H1 (cell line): ENCODE data around the gene ADAMTSL2. TPM values are rescaled to one million over a fixed set of nuclear protein-coding genes. Genes with fewer than 3 reads are reported as not detected.
A peak's percentile ranks its signal among the peaks of the same experiment; 100 is the strongest.

Source experiments
- CTCF ChIA-PET: fragments of 300-600 bp; sonication (Branson Sonifier 250); formaldehyde crosslinking; loops from one replicate; lab custom pipeline; 2021; ENCODE audit not compliant: partially characterized antibody; lab: Charles Lee
- POLR2A ChIA-PET: fragments of 300-600 bp; sonication (Branson Sonifier 250); formaldehyde crosslinking; loops from one replicate; lab custom pipeline; 2021; ENCODE audit warnings: inconsistent platforms; ENCODE audit not compliant: partially characterized antibody; lab: Charles Lee
- DNase-seq, 2 experiments: peaks; one replicate each; pipeline versions ENCODE4 v3.0.0 to v3.0.0-alpha.2; 2010 to 2022; ENCODE audit warnings: low spot score in 2 of 2, low read depth in 1 of 2, mixed read lengths in 1 of 2
- FAIRE-seq: peaks from 2 replicates; lab custom pipeline; 2011; peaks lifted over from hg19 to GRCh38; lab: Jason Lieb, UNC
- H2AFZ ChIP-seq: 2 replicates; pipeline ENCODE4 v1.8.1; 2012; ENCODE audit warnings: low read length, inconsistent platforms
- H2AK5ac ChIP-seq: 2 replicates; pipeline ENCODE4 v1.6.1; 2013; ENCODE audit warnings: low read depth, low read length
- H2BK120ac ChIP-seq: replicated peaks from 2 replicates; pipeline ENCODE3; 2013; ENCODE audit warnings: low read depth, low read length, inconsistent platforms
- H2BK12ac ChIP-seq: 2 replicates; pipeline ENCODE4 v1.6.1; 2013; ENCODE audit warnings: low read depth, low read length
- H2BK15ac ChIP-seq: 2 replicates; pipeline ENCODE4 v1.6.1; 2013; ENCODE audit warnings: low read length
- H2BK20ac ChIP-seq: 2 replicates; pipeline ENCODE4 v1.6.1; 2013; ENCODE audit warnings: low read length
- H2BK5ac ChIP-seq: 2 replicates; pipeline ENCODE4 v1.6.1; 2013; ENCODE audit warnings: low read depth, low read length
- H3K14ac ChIP-seq: 2 replicates; pipeline ENCODE4 v1.6.1; 2013; ENCODE audit warnings: inconsistent platforms; ENCODE audit not compliant: insufficient read length
- H3K18ac ChIP-seq: 2 replicates; pipeline ENCODE4 v1.6.1; 2013; ENCODE audit warnings: low read length; ENCODE audit errors: extremely low read depth
- H3K23ac ChIP-seq: 2 replicates; pipeline ENCODE4 v1.6.1; 2013; ENCODE audit warnings: inconsistent platforms; ENCODE audit not compliant: insufficient read length
- H3K23me2 ChIP-seq: 2 replicates; pipeline ENCODE4 v1.6.1; 2013; ENCODE audit warnings: low read depth, low read length
- H3K27ac ChIP-seq: 2 replicates; pipeline ENCODE4 v1.6.1; 2011; ENCODE audit warnings: low read depth, low read length, inconsistent platforms
- H3K27me3 ChIP-seq, 4 experiments: replicated peaks in 1 of 4; 1 replicate in 1 of 4; 2 replicates in 3 of 4; pipeline versions ENCODE4 v1.6.1 to v1.8.1; 2011 to 2013; ENCODE audit warnings: low read length in 3 of 4, mild to moderate bottlenecking in 3 of 4, inconsistent platforms in 2 of 4, mixed read lengths in 2 of 4, moderate library complexity in 1 of 4; ENCODE audit not compliant: control insufficient read depth in 3 of 4, insufficient read depth in 3 of 4; ENCODE audit errors: extremely low read depth in 1 of 4
- H3K36me3 ChIP-seq, 4 experiments: 2 replicates each; pipeline versions ENCODE4 v1.6.1 to v1.8.1; 2011 to 2013; ENCODE audit warnings: mild to moderate bottlenecking in 4 of 4, low read length in 3 of 4, moderate library complexity in 2 of 4, control low read depth in 1 of 4, inconsistent platforms in 1 of 4; ENCODE audit not compliant: insufficient read depth in 4 of 4, control insufficient read depth in 2 of 4
- H3K4ac ChIP-seq: replicated peaks from 2 replicates; pipeline ENCODE3; 2013; ENCODE audit warnings: low read length, low read depth, mixed read lengths, inconsistent platforms; ENCODE audit not compliant: insufficient read length
- H3K4me1 ChIP-seq, 4 experiments: replicated peaks in 1 of 4; 1 replicate in 1 of 4; 2 replicates in 3 of 4; pipeline versions ENCODE4 v1.6.1 to v1.8.1; 2011 to 2013; ENCODE audit warnings: low read length in 3 of 4, inconsistent platforms in 2 of 4, mixed read lengths in 1 of 4; ENCODE audit not compliant: insufficient read depth in 4 of 4, control insufficient read depth in 3 of 4
- H3K4me2 ChIP-seq, 2 experiments: 2 replicates each; pipeline versions ENCODE4 v1.6.1 to v1.8.1; 2011 to 2013; ENCODE audit warnings: low read depth in 2 of 2, low read length in 2 of 2, control low read depth in 1 of 2, inconsistent platforms in 1 of 2, mild to moderate bottlenecking in 1 of 2; ENCODE audit not compliant: insufficient read depth in 1 of 2
- H3K4me3 ChIP-seq, 4 experiments: fragments of 200-600, 300-600 bp in 1 of 4; sonication (generic), shearing (Covaris generic), sonication (Bioruptor Twin) in 1 of 4; 2 replicates each; pipeline versions ENCODE4 v1.5.1 to v1.8.1; 2011 to 2016; ENCODE audit warnings: low read length in 4 of 4, low read depth in 3 of 4, control low read depth in 2 of 4, inconsistent platforms in 2 of 4, mild to moderate bottlenecking in 2 of 4, mixed read lengths in 1 of 4, moderate library complexity in 1 of 4; ENCODE audit not compliant: insufficient read depth in 2 of 4; ENCODE audit errors: extremely low read depth in 1 of 4
- H3K56ac ChIP-seq: replicated peaks from 2 replicates; pipeline ENCODE3; 2013; ENCODE audit warnings: low read depth, mild to moderate bottlenecking, mixed read lengths, low read length, inconsistent platforms; ENCODE audit not compliant: insufficient read length
- H3K79me1 ChIP-seq: 2 replicates; pipeline ENCODE4 v1.6.1; 2013; ENCODE audit warnings: low read depth, low read length, control low read depth
- H3K79me2 ChIP-seq, 2 experiments: 2 replicates each; pipeline versions ENCODE4 v1.6.1 to v1.8.1; 2012 to 2013; ENCODE audit warnings: low read length in 2 of 2, mild to moderate bottlenecking in 2 of 2, inconsistent platforms in 1 of 2; ENCODE audit not compliant: insufficient read depth in 2 of 2, control insufficient read depth in 1 of 2
- H3K9ac ChIP-seq, 4 experiments: replicated peaks in 1 of 4; 1 replicate in 1 of 4; 2 replicates in 3 of 4; pipeline versions ENCODE4 v1.6.1 to v1.8.1; 2011 to 2013; ENCODE audit warnings: low read depth in 3 of 4, low read length in 3 of 4, control low read depth in 2 of 4, mild to moderate bottlenecking in 2 of 4, moderate library complexity in 2 of 4, inconsistent platforms in 1 of 4; ENCODE audit errors: extremely low read depth in 1 of 4
- H3K9me3 ChIP-seq, 2 experiments: 2 replicates each; pipeline versions ENCODE4 v1.6.1 to v1.8.1; 2012 to 2013; ENCODE audit warnings: mild to moderate bottlenecking in 2 of 2, moderate library complexity in 2 of 2, control low read depth in 1 of 2, inconsistent platforms in 1 of 2, low read depth in 1 of 2, low read length in 1 of 2, mixed read lengths in 1 of 2; ENCODE audit not compliant: insufficient read depth in 2 of 2
- H4K20me1 ChIP-seq, 2 experiments: replicated peaks in 1 of 2; 2 replicates each; pipeline versions ENCODE3 to v1.8.1; 2011 to 2013; ENCODE audit warnings: inconsistent platforms in 2 of 2, low read length in 2 of 2, mild to moderate bottlenecking in 1 of 2; ENCODE audit not compliant: insufficient read depth in 2 of 2, control insufficient read depth in 1 of 2
- H4K5ac ChIP-seq: 2 replicates; pipeline ENCODE4 v1.6.1; 2013; ENCODE audit warnings: low read length, low read depth, mixed read lengths, inconsistent platforms; ENCODE audit not compliant: insufficient read length
- H4K8ac ChIP-seq: 2 replicates; pipeline ENCODE4 v1.8.0; 2013; ENCODE audit warnings: mild to moderate bottlenecking, moderate library complexity, low read length, inconsistent platforms; ENCODE audit not compliant: insufficient read depth; ENCODE audit errors: extremely low read depth
- H4K91ac ChIP-seq: replicated peaks from 2 replicates; pipeline ENCODE3; 2013; ENCODE audit warnings: low read length, mixed read lengths, inconsistent platforms; ENCODE audit not compliant: insufficient read length
- ASH2L ChIP-seq: fragments of 200-600, 300-600 bp; sonication (generic); IDR thresholded peaks from one replicate; pipeline ENCODE4 v1.7.1; 2017; ENCODE audit warnings: low read length
- CEBPB ChIP-seq: IDR thresholded peaks from 2 replicates; pipeline ENCODE4 v1.6.1; 2012; ENCODE audit warnings: low read depth, low read length
- CHD1 ChIP-seq: IDR thresholded peaks from 2 replicates; pipeline ENCODE4 v1.6.1; 2012; ENCODE audit warnings: low read depth, low read length, improper control_type of control experiment
- CTBP2 ChIP-seq: IDR thresholded peaks from 2 replicates; pipeline ENCODE4 v1.7.0; 2011; ENCODE audit warnings: borderline replicate concordance, mild to moderate bottlenecking, moderate library complexity, mixed read lengths, low read length; ENCODE audit not compliant: insufficient read depth, insufficient read length
- GABPA ChIP-seq: IDR thresholded peaks from 2 replicates; pipeline ENCODE4 v1.6.1; 2011; ENCODE audit warnings: mild to moderate bottlenecking, low read length, moderate library complexity, borderline replicate concordance; ENCODE audit not compliant: insufficient read depth
- KDM1A ChIP-seq: fragments of 200-600, 300-600 bp; sonication (generic); IDR thresholded peaks from 2 replicates; pipeline ENCODE4 v1.7.1; 2016; ENCODE audit warnings: mild to moderate bottlenecking, low read length, borderline replicate concordance
- NANOG ChIP-seq: IDR thresholded peaks from 2 replicates; pipeline ENCODE4 v1.6.1; 2011; ENCODE audit warnings: low read length, low read depth, mild to moderate bottlenecking, inconsistent platforms; ENCODE audit not compliant: insufficient read depth, poor library complexity, severe bottlenecking
- PHF8 ChIP-seq: fragments of 200-600 bp; sonication (generic); conservative IDR thresholded peaks from 2 replicates; pipeline ENCODE4 v1.7.1; 2012; ENCODE audit warnings: low read depth, mild to moderate bottlenecking, inconsistent platforms, low read length, moderate library complexity
- RNF2 ChIP-seq: fragments of 200-900, 300-1000 bp; sonication (generic); IDR thresholded peaks from 2 replicates; pipeline ENCODE4 v1.7.1; 2016; ENCODE audit warnings: borderline replicate concordance, low read depth, mild to moderate bottlenecking, antibody characterized with exemption, low read length; ENCODE audit not compliant: poor library complexity, severe bottlenecking; ENCODE audit errors: missing control alignments
- SIRT6 ChIP-seq: IDR thresholded peaks from one replicate; pipeline ENCODE4 v1.7.1; 2012; ENCODE audit warnings: low read length, inconsistent platforms
- WGBS, 2 experiments: shearing (Covaris generic) in 1 of 2; methylation state at CpG; one replicate each; pipeline versions ENCODE4 v1.1.6 to v1.1.7; 2013 to 2015; ENCODE audit warnings: low lambda C conversion rate in 2 of 2, mixed read lengths in 2 of 2, inconsistent platforms in 1 of 2, low coverage in 1 of 2, missing lambda C conversion rate in 1 of 2; ENCODE audit not compliant: insufficient replicate concordance in 2 of 2, insufficient coverage in 1 of 2, insufficient read length in 1 of 2; ENCODE audit errors: extremely low coverage in 1 of 2, missing lambda C conversion rate in 1 of 2; 5-methylcytosine and 5-hydroxymethylcytosine counted together
- polyA plus RNA-seq, 7 experiments: library from polyadenylated mRNA; depleted of rRNA in 3 of 7; stranded (reverse) in 5 of 7; unstranded in 2 of 7; fragments of >200 nt in 5 of 7; fragments of 200-250 nt in 2 of 7; gene quantifications; 1 replicate in 5 of 7; 2 replicates in 1 of 7; 4 replicates in 1 of 7; pipeline versions ENCODE4 v1.2.1 to v1.2.3, GENCODE V29; 2011 to 2013; ENCODE audit warnings: missing spikeins in 2 of 7, mixed read lengths in 2 of 7
- total RNA-seq: library from RNA; stranded (reverse); fragmentation: NEBNext Ultra II Directional; extraction: Animal tissue kit (Norgen Biotek cat#: 25700); gene quantifications from 2 replicates; pipeline ENCODE4 v1.2.1, GENCODE V29; 2021

ADAMTSL2 gene
- total and polyA plus RNA-seq, 2 of the 8 experiments (the other 6 are each of a cell fraction or from before 2014, with no cell fraction given), result 0.74 to 0.76 TPM

GRCh38 chr9:133539991-133540697 is 5.6 kb downstream of the ADAMTSL2 start:
- no peaks in the 10 kb centered on the region for H3K9me3 ChIP-seq
- TF ChIP-seq CEBPB, result no peak
- no peak for TF ChIP-seq GABPA
- TF ChIP-seq KDM1A, result no peak
- no peak for TF ChIP-seq PHF8
- TF ChIP-seq CHD1, result no peak
- TF ChIP-seq NANOG, result no peak
- TF ChIP-seq CTBP2, result no peak
- TF ChIP-seq RNF2, result no peak
- TF ChIP-seq SIRT6, result no peak
- TF ChIP-seq ASH2L, result no peak

More at GRCh38 chr9:133539991-133540697, 5.6 kb downstream of the ADAMTSL2 start:
- Histone ChIP-seq H3K14ac (no peak overlapping the region), H3K4ac (no peak overlapping the region), H3K4me3 (no peak overlapping the region), H3K27ac (no peak overlapping the region), H3K9ac (no peak overlapping the region), H2BK5ac (peak overlapping the region; percentile 45; the same call in 1 of the 2 replicates), H3K23ac (no peak overlapping the region), H4K5ac (no peak overlapping the region), H3K18ac (no peak overlapping the region), H3K27me3 (peaks cover 0 to 9% (median 7%) of the 10 kb centered on the region in 4 experiments; a peak in 3 of 7 replicates), H2BK15ac (0 out of 2 replicates have a peak overlapping the region, but pooled peaks have one; percentile 18), H3K4me2 (no peak overlapping the region; a peak in 1 of 4 replicates), H3K56ac (no peak overlapping the region), H2BK20ac (peak overlapping the region; percentile 92; the same call in 1 of the 2 replicates), H3K79me2 (no peaks in the 10 kb centered on the region), H3K4me1 (peaks cover 0 to 30% (median 16%) of the 10 kb centered on the region in 4 experiments; a peak in 5 of 7 replicates), H3K36me3 (no peaks in the 10 kb centered on the region), H2AFZ (0 out of 2 replicates have a peak overlapping the region, but pooled peaks have one; percentile 66), H2BK12ac (no peak overlapping the region; the same call in 1 of the 2 replicates), H3K23me2 (no peaks in the 10 kb centered on the region), H2AK5ac (no peak overlapping the region), H4K20me1 (no peaks in the 10 kb centered on the region), H4K91ac (peak overlapping the region; percentile 87), H2BK120ac (peak overlapping the region; percentile 2), H3K79me1 (no peaks in the 10 kb centered on the region), H4K8ac (peak overlapping the region; percentile 22; the same call in 1 of the 2 replicates)
- ChIA-PET POLR2A (interaction anchor here (0.7 to 2.8 kb wide), 5 partner anchors 12 to 194 kb away, joined by 3 to 11 read pairs (median 3); no protein-coding TSS in a partner anchor), CTCF (interaction anchor here (0.6 to 4.2 kb wide), 34 partner anchors 8 to 393 kb away, joined by 3 to 26 read pairs (median 5); no protein-coding TSS in a partner anchor)
- FAIRE-seq (no peak), DNase-seq (no peak)
- WGBS, 2 experiments, result 83% methylated on average over 22 of the region's 22 CpGs; no CpG with 5 or more reads in 1 of the 2 experiments
